HAP-1 (cell line): ENCODE results near the gene AFF1.

ENCODE experiments used
- DNase-seq, 2 experiments: peaks; one replicate each; pipeline ENCODE4 v3.0.0-alpha.2; 2016 to 2020; ENCODE audit warnings: low spot score in 2 of 2
- H3K27me3 ChIP-seq: fragments of 250-450 bp; sonication (Bioruptor Pico); 2 replicates; pipeline ENCODE4 v1.5.1; 2020; ENCODE audit warnings: low read depth, mild to moderate bottlenecking, moderate library complexity
- H3K36me3 ChIP-seq: fragments of 250-450 bp; sonication (Bioruptor Pico); replicated peaks from 2 replicates; pipeline ENCODE4 v1.5.1; 2020; ENCODE audit warnings: mild to moderate bottlenecking
- H3K4me1 ChIP-seq: fragments of 250-450 bp; sonication (Bioruptor Pico); 2 replicates; pipeline ENCODE4 v1.5.1; 2020; ENCODE audit warnings: mild to moderate bottlenecking
- H3K4me3 ChIP-seq: fragments of 250-450 bp; sonication (Bioruptor Pico); 2 replicates; pipeline ENCODE4 v1.5.1; 2020; ENCODE audit warnings: mild to moderate bottlenecking, moderate library complexity
- H3K9me3 ChIP-seq: fragments of 250-450 bp; sonication (Bioruptor Pico); 2 replicates; pipeline ENCODE4 v1.5.1; 2020; ENCODE audit warnings: mild to moderate bottlenecking, moderate library complexity
- in situ Hi-C: fragments of 300-500 bp; cut with MboI; formaldehyde crosslinking; loops from 3 replicates; pipeline ENCODE4 v1.14.3; 2020; ENCODE audit warnings: low sequenced_read_pairs, inconsistent platforms, mixed read lengths

AFF1 gene

GRCh38 chr4:87087015-87087414, 152.2 kb downstream of the AFF1 start:
- H3K36me3 ChIP-seq: peaks cover 4% of the 10 kb centered on the region
- H3K4me3 ChIP-seq: no peak overlapping the region
- peaks cover 3% of the 10 kb centered on the region; the same call in 1 of the 2 replicates for H3K4me1 ChIP-seq
- in situ Hi-C loops: no loop called here
- no peaks in the 10 kb centered on the region for H3K9me3 ChIP-seq
- H3K27me3 ChIP-seq: no peaks in the 10 kb centered on the region
- DNase-seq: no peak

GRCh38 chr4:87087420-87087819, 152.6 kb downstream of the AFF1 start:
- Histone ChIP-seq H3K27me3 (no peaks in the 10 kb centered on the region), H3K4me1 (peaks cover 3% of the 10 kb centered on the region; the same call in 1 of the 2 replicates), H3K36me3 (peaks cover 4% of the 10 kb centered on the region), H3K4me3 (no peak overlapping the region), H3K9me3 (no peaks in the 10 kb centered on the region)
- in situ Hi-C loops: no loop called here
- DNase-seq: peak in 1 of 2 experiments; percentile 28

GRCh38 chr4:87088186-87088585, 153.4 kb downstream of the AFF1 start:
- Histone ChIP-seq H3K9me3 (no peaks in the 10 kb centered on the region), H3K4me1 (peaks cover 3% of the 10 kb centered on the region; the same call in 1 of the 2 replicates), H3K27me3 (no peaks in the 10 kb centered on the region), H3K4me3 (no peak overlapping the region), H3K36me3 (peaks cover 4% of the 10 kb centered on the region)
- DNase-seq: no peak
- in situ Hi-C loops: no loop called here

- Histone ChIP-seq H3K27me3 (no peaks in the 10 kb centered on the region), H3K9me3 (no peaks in the 10 kb centered on the region), H3K36me3 (peaks cover 4% of the 10 kb centered on the region), H3K4me3 (no peak overlapping the region), H3K4me1 (peaks cover 3% of the 10 kb centered on the region; the same call in 1 of the 2 replicates)
- no peak for DNase-seq
- in situ Hi-C loops: no loop called here
Measured at GRCh38 chr4:87089368-87089767, 154.6 kb downstream of the AFF1 start.

- no peak for DNase-seq
- in situ Hi-C loops: loop anchor here (5.0 kb wide), 1 partner anchor 168 kb away; no protein-coding TSS in a partner anchor
Measured at GRCh38 chr4:87090305-87090704, 155.5 kb downstream of the AFF1 start.

GRCh38 chr4:87092389-87093141, 157.8 kb downstream of the AFF1 start:
- Histone ChIP-seq H3K36me3 (peaks cover 4% of the 10 kb centered on the region), H3K27me3 (no peaks in the 10 kb centered on the region), H3K9me3 (no peaks in the 10 kb centered on the region), H3K4me3 (no peak overlapping the region), H3K4me1 (no peaks in the 10 kb centered on the region; the same call in 1 of the 2 replicates)
- in situ Hi-C loops: loop anchor here (5.0 kb wide), 1 partner anchor 170 kb away; no protein-coding TSS in a partner anchor
- peak in 1 of 2 experiments; percentile 46 for DNase-seq

More at GRCh38 chr4:87090305-87090704, 155.5 kb downstream of the AFF1 start:
- Histone ChIP-seq H3K4me3 (no peak overlapping the region), H3K27me3 (no peaks in the 10 kb centered on the region), H3K9me3 (no peaks in the 10 kb centered on the region), H3K36me3 (peaks cover 4% of the 10 kb centered on the region), H3K4me1 (peaks cover 3% of the 10 kb centered on the region; the same call in 1 of the 2 replicates)

GRCh38 chr4:87093443-87094123, 158.8 kb downstream of the AFF1 start:
- peak; percentile 62 to 63 for DNase-seq
- in situ Hi-C loops: loop anchor here (5.0 kb wide), 1 partner anchor 171 kb away; no protein-coding TSS in a partner anchor
- no peak overlapping the region for H3K4me3 ChIP-seq
- peaks cover 4% of the 10 kb centered on the region for H3K36me3 ChIP-seq
- H3K4me1 ChIP-seq: no peaks in the 10 kb centered on the region
- H3K27me3 ChIP-seq: no peaks in the 10 kb centered on the region
- H3K9me3 ChIP-seq: no peaks in the 10 kb centered on the region

- Histone ChIP-seq H3K36me3 (no peaks in the 10 kb centered on the region), H3K9me3 (no peaks in the 10 kb centered on the region), H3K4me3 (no peak overlapping the region), H3K4me1 (peaks cover 13% of the 10 kb centered on the region), H3K27me3 (no peaks in the 10 kb centered on the region)
- DNase-seq: no peak
- in situ Hi-C loops: no loop called here
Measured at GRCh38 chr4:87097075-87097474, 162.3 kb downstream of the AFF1 start.

- H3K4me3 ChIP-seq: no peak overlapping the region
- in situ Hi-C loops: no loop called here
- DNase-seq: peak; percentile 28 to 35
- no peaks in the 10 kb centered on the region for H3K9me3 ChIP-seq
- H3K27me3 ChIP-seq: no peaks in the 10 kb centered on the region
- H3K36me3 ChIP-seq: no peaks in the 10 kb centered on the region
- peaks cover 13% of the 10 kb centered on the region for H3K4me1 ChIP-seq
Measured at GRCh38 chr4:87100168-87100567, 165.4 kb downstream of the AFF1 start.

- H3K27me3 ChIP-seq: no peaks in the 10 kb centered on the region
- no peaks in the 10 kb centered on the region for H3K9me3 ChIP-seq
- no peak for DNase-seq
- in situ Hi-C loops: no loop called here
- no peak overlapping the region for H3K4me3 ChIP-seq
- H3K4me1 ChIP-seq: peaks cover 13% of the 10 kb centered on the region
- no peaks in the 10 kb centered on the region for H3K36me3 ChIP-seq
Measured at GRCh38 chr4:87101543-87102199, 166.9 kb downstream of the AFF1 start.

GRCh38 chr4:87103086-87103485, 168.3 kb downstream of the AFF1 start:
- no peak for DNase-seq
- in situ Hi-C loops: no loop called here
- H3K4me1 ChIP-seq: peaks cover 13% of the 10 kb centered on the region

GRCh38 chr4:87103691-87104187, 168.9 kb downstream of the AFF1 start:
- Histone ChIP-seq H3K27me3 (no peaks in the 10 kb centered on the region), H3K9me3 (no peaks in the 10 kb centered on the region), H3K4me3 (no peak overlapping the region), H3K4me1 (peaks cover 13% of the 10 kb centered on the region), H3K36me3 (no peaks in the 10 kb centered on the region; the same call in none of the 2 replicates)
- no peak for DNase-seq
- in situ Hi-C loops: no loop called here

More at GRCh38 chr4:87103086-87103485, 168.3 kb downstream of the AFF1 start:
- no peaks in the 10 kb centered on the region; the same call in 1 of the 2 replicates for H3K36me3 ChIP-seq
- H3K4me3 ChIP-seq: no peak overlapping the region
- H3K27me3 ChIP-seq: no peaks in the 10 kb centered on the region
- no peaks in the 10 kb centered on the region for H3K9me3 ChIP-seq

GRCh38 chr4:87105101-87105845, 170.5 kb downstream of the AFF1 start:
- Histone ChIP-seq H3K9me3 (no peaks in the 10 kb centered on the region), H3K36me3 (peaks cover 3% of the 10 kb centered on the region), H3K27me3 (no peaks in the 10 kb centered on the region), H3K4me3 (no peak overlapping the region), H3K4me1 (peaks cover 4% of the 10 kb centered on the region)
- DNase-seq: no peak
- in situ Hi-C loops: no loop called here
